Neutrophil (primary cell): Measurements from ENCODE around the gene KCNK6.

Experiments
- H3K27ac ChIP-seq: fragments of 200-600 bp; sonication (generic); 2 replicates; pipeline ENCODE4 v1.5.1; 2016; ENCODE audit warnings: mild to moderate bottlenecking, moderate library complexity
- H3K27me3 ChIP-seq: fragments of 200-600 bp; sonication (generic); 2 replicates; pipeline ENCODE4 v1.6.0; 2016; ENCODE audit warnings: mild to moderate bottlenecking
- H3K36me3 ChIP-seq: fragments of 200-600 bp; sonication (generic); 2 replicates; pipeline ENCODE4 v1.5.1; 2017
- H3K4me1 ChIP-seq, 2 experiments: fragments of 200-600 bp in 1 of 2; sonication (generic) in 1 of 2; 1 replicate in 1 of 2; 2 replicates in 1 of 2; pipeline versions ENCODE4 v1.5.1 to v1.6.1; 2013 to 2016; ENCODE audit warnings: low read depth in 1 of 2, low read length in 1 of 2, mild to moderate bottlenecking in 1 of 2, moderate library complexity in 1 of 2; ENCODE audit not compliant: control insufficient read depth in 1 of 2, insufficient read depth in 1 of 2
- H3K4me3 ChIP-seq, 2 experiments: fragments of 200-600 bp in 1 of 2; sonication (generic) in 1 of 2; 1 replicate in 1 of 2; 2 replicates in 1 of 2; pipeline ENCODE4 v1.5.1; 2013 to 2016; ENCODE audit warnings: low read depth in 1 of 2, low read length in 1 of 2, mild to moderate bottlenecking in 1 of 2, moderate library complexity in 1 of 2
- H3K9me3 ChIP-seq: fragments of 200-600 bp; sonication (generic); 2 replicates; pipeline ENCODE4 v1.5.1; 2016
- TF ChIP-seq, protein P1 (sequence below): fragments of 200-600 bp; sonication (generic); IDR thresholded peaks from 2 replicates; pipeline ENCODE4 v1.5.1; 2016; ENCODE audit warnings: antibody characterized with exemption

The KCNK6 gene

DNA sequence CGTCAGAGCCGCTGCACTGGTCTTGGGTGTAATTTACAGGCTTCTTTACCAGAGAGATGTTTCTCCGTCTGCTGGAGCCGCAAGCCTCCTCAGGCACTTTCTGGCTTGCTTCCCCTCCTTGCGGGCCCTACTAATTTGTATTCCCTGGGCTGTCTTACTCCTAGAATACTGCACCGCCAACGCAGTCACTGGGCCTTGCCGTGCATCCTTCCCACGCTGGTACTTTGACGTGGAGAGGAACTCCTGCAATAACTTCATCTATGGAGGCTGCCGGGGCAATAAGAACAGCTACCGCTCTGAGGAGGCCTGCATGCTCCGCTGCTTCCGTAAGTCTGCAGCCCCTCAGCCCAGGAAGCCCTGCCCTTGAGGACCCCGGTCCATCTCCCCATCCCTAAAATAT lies 29.7 kb upstream of the KCNK6 start:
- no peaks in the 10 kb centered on the region for H3K9me3 ChIP-seq
- TF ChIP-seq, protein P1, sequence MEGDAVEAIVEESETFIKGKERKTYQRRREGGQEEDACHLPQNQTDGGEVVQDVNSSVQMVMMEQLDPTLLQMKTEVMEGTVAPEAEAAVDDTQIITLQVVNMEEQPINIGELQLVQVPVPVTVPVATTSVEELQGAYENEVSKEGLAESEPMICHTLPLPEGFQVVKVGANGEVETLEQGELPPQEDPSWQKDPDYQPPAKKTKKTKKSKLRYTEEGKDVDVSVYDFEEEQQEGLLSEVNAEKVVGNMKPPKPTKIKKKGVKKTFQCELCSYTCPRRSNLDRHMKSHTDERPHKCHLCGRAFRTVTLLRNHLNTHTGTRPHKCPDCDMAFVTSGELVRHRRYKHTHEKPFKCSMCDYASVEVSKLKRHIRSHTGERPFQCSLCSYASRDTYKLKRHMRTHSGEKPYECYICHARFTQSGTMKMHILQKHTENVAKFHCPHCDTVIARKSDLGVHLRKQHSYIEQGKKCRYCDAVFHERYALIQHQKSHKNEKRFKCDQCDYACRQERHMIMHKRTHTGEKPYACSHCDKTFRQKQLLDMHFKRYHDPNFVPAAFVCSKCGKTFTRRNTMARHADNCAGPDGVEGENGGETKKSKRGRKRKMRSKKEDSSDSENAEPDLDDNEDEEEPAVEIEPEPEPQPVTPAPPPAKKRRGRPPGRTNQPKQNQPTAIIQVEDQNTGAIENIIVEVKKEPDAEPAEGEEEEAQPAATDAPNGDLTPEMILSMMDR: no peak
- no peak overlapping the region for H3K27ac ChIP-seq
- H3K4me3 ChIP-seq: no peak overlapping the region
- no peaks in the 10 kb centered on the region for H3K27me3 ChIP-seq
- peaks cover 3 to 5% of the 10 kb centered on the region in 2 experiments for H3K4me1 ChIP-seq
- peaks cover 85% of the 10 kb centered on the region for H3K36me3 ChIP-seq

DNA sequence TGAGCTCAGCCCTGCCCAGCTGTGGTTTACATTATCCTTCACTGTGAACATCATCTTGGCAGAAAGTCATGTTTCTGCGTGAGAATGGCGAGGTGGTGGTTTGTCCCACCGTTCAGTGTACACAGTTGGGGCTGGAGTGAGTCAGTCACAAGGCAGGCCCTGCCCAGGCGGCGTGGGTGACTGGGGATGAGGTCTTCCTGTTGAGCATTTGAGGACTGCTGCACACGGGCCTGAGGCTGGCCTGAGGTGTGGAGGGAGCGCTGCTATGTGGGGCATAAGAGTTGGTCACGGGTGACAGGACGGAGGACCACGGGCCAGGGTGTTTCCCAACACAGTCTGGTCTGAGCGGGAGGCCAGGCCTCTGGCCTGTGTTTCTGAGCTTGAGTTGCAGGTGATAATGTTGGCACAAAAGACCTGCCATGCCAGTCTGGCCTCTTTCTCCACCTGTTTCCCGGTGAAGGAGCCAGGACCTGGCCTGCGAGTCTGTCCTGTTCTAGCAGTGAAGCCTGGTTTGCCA lies 29.0 kb upstream of the KCNK6 start:
- Histone ChIP-seq H3K27ac (no peak overlapping the region), H3K4me1 (peaks cover 3 to 5% of the 10 kb centered on the region in 2 experiments), H3K27me3 (no peaks in the 10 kb centered on the region), H3K9me3 (no peaks in the 10 kb centered on the region), H3K36me3 (peaks cover 79% of the 10 kb centered on the region), H3K4me3 (no peak overlapping the region)
- TF ChIP-seq, protein P1: no peak

DNA sequence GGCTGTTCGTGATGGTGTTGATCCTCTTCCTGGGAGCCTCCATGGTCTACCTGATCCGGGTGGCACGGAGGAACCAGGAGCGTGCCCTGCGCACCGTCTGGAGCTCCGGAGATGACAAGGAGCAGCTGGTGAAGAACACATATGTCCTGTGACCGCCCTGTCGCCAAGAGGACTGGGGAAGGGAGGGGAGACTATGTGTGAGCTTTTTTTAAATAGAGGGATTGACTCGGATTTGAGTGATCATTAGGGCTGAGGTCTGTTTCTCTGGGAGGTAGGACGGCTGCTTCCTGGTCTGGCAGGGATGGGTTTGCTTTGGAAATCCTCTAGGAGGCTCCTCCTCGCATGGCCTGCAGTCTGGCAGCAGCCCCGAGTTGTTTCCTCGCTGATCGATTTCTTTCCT lies 27.8 kb upstream of the KCNK6 start:
- Histone ChIP-seq H3K4me3 (no peak overlapping the region), H3K27ac (no peak overlapping the region), H3K4me1 (peaks cover 3 to 5% of the 10 kb centered on the region in 2 experiments), H3K9me3 (no peaks in the 10 kb centered on the region), H3K27me3 (no peaks in the 10 kb centered on the region), H3K36me3 (peaks cover 71% of the 10 kb centered on the region)
- TF ChIP-seq, protein P1: no peak

DNA sequence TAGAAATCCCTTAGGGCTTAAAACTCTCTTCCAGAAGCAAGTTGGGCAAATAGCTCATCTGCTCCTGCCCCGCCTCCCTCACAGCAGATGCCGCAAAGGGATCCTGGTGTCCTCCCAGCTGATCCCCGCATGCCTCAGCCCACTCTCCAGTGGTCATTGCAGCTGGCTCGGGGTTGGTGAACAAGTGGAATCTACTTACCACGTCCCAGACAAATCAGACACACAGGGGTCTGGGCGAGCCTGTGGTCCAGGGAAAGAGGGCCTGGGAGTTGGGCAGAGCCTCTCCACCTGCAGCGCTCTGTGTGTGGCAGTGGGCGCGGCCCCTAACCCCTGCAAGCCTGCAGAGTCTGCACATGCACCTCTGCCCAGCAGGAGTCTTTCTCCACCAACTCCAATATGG lies 26.4 kb upstream of the KCNK6 start:
- Histone ChIP-seq H3K27ac (no peak overlapping the region), H3K9me3 (no peaks in the 10 kb centered on the region), H3K27me3 (no peaks in the 10 kb centered on the region), H3K36me3 (peaks cover 64% of the 10 kb centered on the region), H3K4me3 (no peak overlapping the region), H3K4me1 (no peaks in the 10 kb centered on the region)
- TF ChIP-seq, protein P1: no peak

DNA sequence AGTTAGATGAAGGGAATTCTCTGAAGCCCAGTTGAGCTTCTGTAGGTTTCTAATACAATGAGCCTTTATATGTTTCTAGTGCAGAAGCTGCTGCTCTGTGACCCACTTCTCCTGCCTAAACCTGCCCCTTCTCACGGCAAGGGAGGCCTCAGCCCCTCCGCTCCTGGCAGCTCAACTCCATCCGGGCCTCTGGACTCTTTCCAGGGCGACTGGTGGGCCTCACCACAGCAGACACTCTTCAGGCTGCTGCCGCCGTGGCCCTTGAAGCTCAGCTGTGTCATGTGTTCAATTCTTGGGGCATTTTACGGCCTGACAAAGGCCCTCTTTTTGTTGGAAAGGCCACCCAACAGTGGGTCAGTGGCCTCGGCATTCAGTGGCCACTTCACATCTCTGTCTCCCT lies 25.6 kb upstream of the KCNK6 start:
- H3K9me3 ChIP-seq: no peaks in the 10 kb centered on the region
- H3K36me3 ChIP-seq: peaks cover 56% of the 10 kb centered on the region
- no peak overlapping the region for H3K4me3 ChIP-seq
- TF ChIP-seq, protein P1: no peak
- H3K27me3 ChIP-seq: no peaks in the 10 kb centered on the region
- H3K27ac ChIP-seq: no peak overlapping the region
- H3K4me1 ChIP-seq: no peaks in the 10 kb centered on the region
